Head of caudate nucleus (tissue), 42 donors: ENCODE results near the gene KIRREL3.

Experiments used
- DNase-seq, 42 donors: peaks; one replicate each; pipeline versions ENCODE4 v3.0.0 to v3.0.0-alpha.2; 2020 to 2021; ENCODE audit warnings: mixed read lengths in 7 of 42
- intact Hi-C: fragments of 100-400 bp; cut with DNase I; formaldehyde crosslinking; loops from one replicate; pipeline ENCODE4 v1.15.0; 2022

KIRREL3 gene

DNA sequence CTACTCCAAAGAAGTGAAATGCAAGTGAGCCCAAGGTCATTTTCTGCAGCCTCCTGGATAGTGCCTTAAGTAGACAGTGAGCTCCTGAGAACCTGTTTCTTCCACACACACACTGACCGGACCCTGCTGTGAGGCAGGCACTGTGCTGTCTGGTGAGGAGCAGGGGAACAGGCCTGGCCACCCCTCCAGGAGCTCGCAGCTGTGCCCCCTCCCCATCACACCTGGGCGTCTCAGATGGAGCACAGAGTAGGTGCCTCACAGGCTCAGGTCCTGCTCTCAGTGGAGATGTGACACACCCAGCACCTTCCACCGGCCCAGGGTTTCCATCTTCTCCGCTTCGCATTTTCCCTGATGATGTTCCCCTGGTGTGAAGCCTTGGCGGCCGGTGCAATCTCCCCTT lies 470.2 kb downstream of the KIRREL3 start:
- intact Hi-C loops, result no loop called here
- DNase-seq, result no peak

- DNase-seq, result no peak
- intact Hi-C loops, result no loop called here
Observed at GRCh38 chr11:126529037-126529436, 471.5 kb downstream of the KIRREL3 start.

DNA sequence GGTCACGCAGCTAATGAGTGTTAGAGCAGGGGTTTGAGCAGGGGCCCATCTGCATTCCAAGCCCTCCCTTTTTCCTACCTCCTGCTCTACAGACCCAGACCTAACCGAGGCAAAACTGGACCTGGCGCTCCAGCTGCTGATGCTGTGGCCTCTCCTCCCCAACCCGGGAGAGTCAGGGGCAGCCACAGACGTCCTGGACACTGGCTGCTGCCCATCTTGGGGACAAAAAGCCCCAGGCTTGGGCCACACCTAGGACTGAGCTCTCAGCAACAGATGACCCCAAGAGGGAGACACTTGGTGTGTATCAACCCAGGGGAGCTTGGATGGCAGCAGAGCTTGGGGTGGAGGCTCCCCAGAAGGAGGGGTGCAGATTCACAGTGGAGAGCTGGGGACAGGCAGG lies 472.5 kb downstream of the KIRREL3 start:
- intact Hi-C loops, result no loop called here
- no peak for DNase-seq

DNA sequence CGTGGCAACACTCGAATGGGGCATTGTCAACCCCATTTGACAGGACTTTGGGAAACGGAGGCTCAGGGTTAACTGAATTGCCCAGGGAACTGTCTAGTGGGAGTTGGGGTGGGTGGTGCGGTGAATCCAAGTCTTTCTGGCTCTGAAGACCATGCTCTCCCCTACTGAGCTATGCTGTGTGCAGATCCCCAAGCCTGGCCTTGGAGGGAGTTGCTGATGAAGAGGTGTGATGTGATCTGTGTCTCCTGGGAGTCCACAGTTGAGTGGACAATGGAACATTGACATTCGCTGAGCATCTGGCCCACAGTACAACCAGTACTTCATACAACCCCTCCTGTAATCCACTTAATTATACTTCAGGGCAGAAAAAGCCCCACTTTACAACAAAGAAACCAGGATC lies 472.9 kb downstream of the KIRREL3 start:
- intact Hi-C loops, result no loop called here
- no peak for DNase-seq

- no peak for DNase-seq
- intact Hi-C loops, result no loop called here
Observed at GRCh38 chr11:126526471-126526870, 474.1 kb downstream of the KIRREL3 start.

DNA sequence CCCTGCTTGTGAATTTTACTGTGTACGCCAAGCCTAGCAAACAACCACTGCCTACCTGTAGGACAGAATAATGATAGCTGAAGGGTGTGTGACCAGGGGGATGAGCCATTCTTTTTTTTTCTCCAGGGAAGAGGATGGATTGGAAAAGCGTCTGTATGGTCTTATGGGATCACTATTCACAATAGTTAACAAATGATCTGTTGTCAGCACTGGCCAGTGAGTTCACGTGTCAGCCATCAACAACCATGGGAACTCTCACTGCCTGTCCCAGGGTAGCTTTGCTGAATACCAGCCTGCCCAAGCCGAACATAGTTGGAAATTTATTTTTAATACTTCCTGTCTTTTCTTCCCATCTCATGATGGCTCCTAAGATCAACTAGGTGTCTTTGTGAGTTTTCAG lies 474.9 kb downstream of the KIRREL3 start:
- intact Hi-C loops, result no loop called here

GRCh38 chr11:126525216-126525615 lies 475.4 kb downstream of the KIRREL3 start:
- no peak for DNase-seq
- intact Hi-C loops, result no loop called here

More for the DNA sequence above, 474.9 kb downstream of the KIRREL3 start:
- no peak for DNase-seq

DNA sequence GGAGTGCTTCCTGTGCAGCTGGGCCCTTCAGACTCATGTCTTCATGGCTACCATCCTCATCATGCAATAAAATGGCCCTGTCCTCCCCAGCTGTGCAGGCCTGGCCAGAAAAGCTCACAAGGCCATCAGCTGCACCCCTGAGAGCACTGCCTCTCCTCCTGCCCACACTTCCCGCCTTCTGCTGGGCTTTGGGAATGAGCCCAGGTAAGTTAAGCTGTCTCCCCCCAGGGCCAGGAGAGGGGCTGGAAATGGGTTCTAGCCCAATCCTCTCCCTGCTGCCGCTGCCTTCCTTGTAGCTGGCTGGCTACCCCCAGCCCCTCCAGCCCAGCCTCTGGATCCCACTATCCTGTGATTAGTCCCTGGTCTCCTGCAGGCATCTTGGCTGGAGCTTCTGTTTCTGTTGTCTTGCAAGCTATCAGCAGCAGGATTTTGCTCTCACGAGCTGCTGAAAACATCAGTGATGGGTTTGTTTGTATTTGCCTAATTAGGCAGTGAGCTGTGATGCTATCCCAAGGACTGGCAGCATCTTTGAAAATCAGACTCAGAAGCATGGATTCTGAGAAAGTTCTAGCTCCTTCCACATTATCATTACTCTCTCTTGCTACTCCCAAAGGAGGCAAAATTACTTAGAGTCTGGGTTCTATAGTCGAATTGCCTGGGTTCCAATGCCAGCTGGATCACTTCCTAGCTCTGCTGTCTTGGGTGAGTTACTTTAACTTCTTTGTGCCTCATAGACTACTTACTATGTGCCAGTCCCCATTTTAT lies 476.9 kb downstream of the KIRREL3 start:
- intact Hi-C loops, result no loop called here
- no peak for DNase-seq

DNA sequence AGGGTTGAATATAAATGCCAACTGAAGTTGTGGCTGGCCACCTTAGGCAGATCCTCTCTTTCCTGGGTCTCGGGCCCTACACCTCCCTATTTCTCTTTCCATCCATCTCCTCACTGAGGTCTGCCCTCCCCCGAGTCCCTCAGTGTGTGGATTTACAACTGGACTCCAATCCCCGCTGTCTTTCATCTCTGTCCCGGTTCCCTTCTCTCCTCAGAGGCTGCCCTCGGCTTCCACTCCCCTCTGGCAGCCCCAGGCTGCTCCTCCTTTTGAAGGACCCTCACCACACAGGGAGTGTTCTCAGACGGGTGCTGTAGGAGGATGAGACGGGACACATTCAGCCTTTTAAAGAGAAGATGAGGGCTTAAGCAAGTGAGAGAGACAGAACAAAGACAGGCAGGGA lies 478.0 kb downstream of the KIRREL3 start:
- DNase-seq, result no peak
- intact Hi-C loops, result no loop called here

DNA sequence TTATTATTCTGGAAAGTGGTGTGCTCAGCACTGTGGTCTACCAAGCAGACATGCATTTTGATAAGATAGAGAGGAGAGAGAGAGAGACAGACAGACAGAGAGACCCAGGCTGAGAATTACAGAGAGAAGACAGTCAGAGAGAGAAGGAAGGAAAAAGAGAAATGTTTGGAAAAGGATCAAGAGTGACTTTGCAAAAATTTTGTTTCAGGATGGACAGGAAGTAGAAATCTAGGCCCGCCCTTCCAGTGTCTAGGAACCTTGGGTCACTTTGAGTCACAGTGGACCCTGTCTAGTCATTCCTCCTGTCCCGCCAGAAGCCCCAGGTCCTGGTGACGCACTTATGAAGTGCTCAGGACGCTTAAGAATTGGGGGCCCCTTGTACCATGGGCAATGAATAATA lies 478.4 kb downstream of the KIRREL3 start:
- DNase-seq, result no peak

GRCh38 chr11:126521196-126521595 lies 479.4 kb downstream of the KIRREL3 start:
- no peak for DNase-seq
- intact Hi-C loops, result no loop called here

More for the DNA sequence above, 478.4 kb downstream of the KIRREL3 start:
- intact Hi-C loops, result no loop called here

DNA sequence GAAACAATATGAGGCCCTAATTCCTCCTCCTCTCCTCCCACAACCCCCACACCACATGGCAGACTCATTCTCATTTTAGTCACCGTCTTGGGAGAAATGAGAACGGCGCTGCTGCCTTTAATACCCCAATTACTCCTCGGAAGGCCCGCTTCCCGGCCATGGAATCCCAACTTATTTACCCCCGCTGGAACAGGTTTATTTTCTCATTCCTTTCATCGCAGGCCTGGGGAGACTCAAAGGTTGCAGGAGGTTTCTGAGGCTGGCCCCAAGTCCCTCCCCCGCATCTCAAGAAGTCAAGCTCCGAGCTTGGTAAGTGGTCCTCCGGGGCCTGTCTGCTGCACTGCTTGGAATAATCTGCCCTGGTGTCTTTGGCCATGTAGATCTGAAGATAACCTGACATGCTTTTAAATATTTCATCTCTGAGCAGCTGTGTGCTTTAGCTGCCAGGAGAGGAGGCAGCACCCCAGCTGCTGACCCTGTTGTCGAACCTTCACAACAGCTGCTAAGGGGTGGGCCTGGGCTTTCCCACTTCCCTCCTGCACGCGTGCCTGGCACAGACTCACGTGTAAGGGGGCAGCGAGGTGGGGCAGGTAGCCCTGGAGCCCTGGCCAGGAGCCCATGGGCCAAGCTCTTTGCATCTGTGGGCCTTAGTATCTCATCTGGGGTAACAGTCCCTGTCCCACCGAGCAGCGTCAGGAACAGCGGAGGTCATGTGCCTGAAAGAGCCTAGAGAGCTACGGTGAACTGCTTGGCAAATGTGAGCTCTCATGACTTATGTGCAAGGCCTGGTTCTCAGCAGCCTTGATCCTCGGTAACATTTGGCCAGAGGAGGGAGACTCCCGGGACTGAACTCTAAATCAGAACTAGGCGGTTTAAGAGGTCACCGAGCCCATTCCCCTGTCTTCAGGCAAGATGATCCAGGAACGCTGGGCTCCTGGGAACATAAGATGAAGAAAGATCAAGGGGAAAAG lies 480.5 kb downstream of the KIRREL3 start:
- DNase-seq, result peak in 15 of 42 donors; percentile 14 to 58 (median 34)
- intact Hi-C loops, result no loop called here

- intact Hi-C loops, result no loop called here
- no peak for DNase-seq
Observed at GRCh38 chr11:126518972-126519690, 481.4 kb downstream of the KIRREL3 start.

- DNase-seq, result no peak
- intact Hi-C loops, result no loop called here
Observed at GRCh38 chr11:126518071-126518971, 482.2 kb downstream of the KIRREL3 start.

GRCh38 chr11:126515501-126515900 lies 485.1 kb downstream of the KIRREL3 start:
- intact Hi-C loops, result no loop called here
- DNase-seq, result no peak

DNA sequence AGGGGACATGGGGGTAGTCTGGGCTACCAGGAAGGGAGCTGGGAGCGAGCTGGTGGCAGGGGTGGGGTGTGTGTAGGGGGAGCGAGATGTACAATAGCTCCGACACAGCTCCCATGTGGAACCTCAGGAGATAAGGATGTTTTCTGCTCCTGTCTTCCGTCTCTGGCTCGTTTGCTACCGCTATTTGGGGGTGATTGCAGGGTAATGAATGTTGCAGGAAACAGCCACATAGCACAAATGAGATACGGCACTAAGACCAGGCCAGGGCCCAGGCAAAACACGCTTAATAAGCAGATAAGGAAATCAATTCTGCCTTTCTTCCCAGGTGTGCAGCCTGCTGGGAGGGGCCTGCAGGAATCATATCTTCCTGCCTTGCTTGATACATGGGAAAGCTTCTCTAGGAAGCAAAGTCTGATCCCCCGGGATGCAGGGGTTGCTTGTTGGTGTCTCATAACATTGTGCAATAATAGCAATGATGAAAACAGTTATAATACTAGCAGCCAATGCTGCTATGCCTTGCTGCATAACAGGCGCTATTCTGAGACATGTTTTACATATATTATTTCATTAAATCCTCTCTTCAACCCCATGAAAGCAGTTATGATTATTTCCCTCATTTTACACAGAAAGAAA lies 486.4 kb downstream of the KIRREL3 start:
- no peak for DNase-seq
- intact Hi-C loops, result no loop called here

GRCh38 chr11:126512741-126513715 lies 487.5 kb downstream of the KIRREL3 start:
- intact Hi-C loops, result no loop called here
- no peak for DNase-seq
